ENCODE results near the gene SRXN1.

The SRXN1 gene

DNA sequence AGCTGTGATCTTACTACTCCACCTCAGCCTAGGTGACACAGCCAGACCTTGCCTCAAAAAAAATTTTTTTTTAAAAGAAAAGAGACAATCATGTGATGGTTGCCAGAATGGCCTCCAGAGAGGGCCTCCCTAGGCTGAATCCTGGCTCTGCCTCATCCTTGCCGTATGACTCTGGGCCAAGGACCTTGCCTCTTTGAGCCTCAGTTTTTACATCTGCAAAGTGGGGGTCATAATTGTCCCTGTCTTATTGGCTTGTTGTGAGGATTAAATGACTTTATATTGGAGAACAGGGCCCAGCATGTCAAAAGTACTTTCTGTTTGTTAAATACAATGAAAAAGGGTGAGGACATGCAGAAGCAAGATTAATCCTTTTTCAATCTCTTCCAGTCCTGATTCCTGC is 14.4 kb downstream of the SRXN1 start:
- Mint-ChIP-seq H3K9me3 (ENCODE audit: low read depth) (no peaks in the 10 kb centered on the region), H3K27ac (no peak overlapping the region), H3K4me3 (no peak overlapping the region), H3K27me3 (peaks cover 6% of the 10 kb centered on the region), H3K4me1 (ENCODE audit: low read depth) (peaks cover 8% of the 10 kb centered on the region), H3K36me3 (no peaks in the 10 kb centered on the region)

DNA sequence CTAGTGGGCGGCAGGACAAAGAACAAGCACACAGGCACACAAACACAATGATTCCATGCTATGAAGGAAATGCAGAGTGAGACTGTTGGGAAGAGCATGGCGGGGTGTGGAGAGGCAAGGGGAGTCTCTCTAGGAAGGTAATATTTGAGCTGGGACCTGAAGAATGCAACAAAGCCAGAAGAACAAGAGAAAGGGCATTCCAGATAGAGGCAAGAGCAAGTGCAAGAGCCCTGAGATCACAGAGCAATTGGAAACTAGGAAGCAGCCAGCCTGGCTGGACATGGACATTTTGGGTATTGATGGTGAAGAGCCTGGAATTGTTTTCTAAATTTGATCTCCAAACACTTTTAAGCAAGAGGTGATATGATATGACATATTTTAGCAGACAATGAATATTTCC is 15.4 kb downstream of the SRXN1 start:
- H3K9me3 Mint-ChIP-seq (ENCODE audit: low read depth) = no peaks in the 10 kb centered on the region
- H3K27ac Mint-ChIP-seq = no peak overlapping the region
- H3K36me3 Mint-ChIP-seq = no peaks in the 10 kb centered on the region
- no peak overlapping the region for H3K4me3 Mint-ChIP-seq
- peaks cover 6% of the 10 kb centered on the region for H3K4me1 Mint-ChIP-seq (ENCODE audit: low read depth)
- H3K27me3 Mint-ChIP-seq = no peaks in the 10 kb centered on the region

- Mint-ChIP-seq H3K36me3 (no peaks in the 10 kb centered on the region), H3K9me3 (ENCODE audit: low read depth) (no peaks in the 10 kb centered on the region), H3K27me3 (no peaks in the 10 kb centered on the region), H3K4me1 (ENCODE audit: low read depth) (no peaks in the 10 kb centered on the region), H3K4me3 (no peak overlapping the region), H3K27ac (no peak overlapping the region)
Observed at GRCh38 chr20:635893-636338, 17.1 kb downstream of the SRXN1 start.

- no peaks in the 10 kb centered on the region for H3K27me3 Mint-ChIP-seq
Observed at GRCh38 chr20:635028-635892, 17.7 kb downstream of the SRXN1 start.

DNA sequence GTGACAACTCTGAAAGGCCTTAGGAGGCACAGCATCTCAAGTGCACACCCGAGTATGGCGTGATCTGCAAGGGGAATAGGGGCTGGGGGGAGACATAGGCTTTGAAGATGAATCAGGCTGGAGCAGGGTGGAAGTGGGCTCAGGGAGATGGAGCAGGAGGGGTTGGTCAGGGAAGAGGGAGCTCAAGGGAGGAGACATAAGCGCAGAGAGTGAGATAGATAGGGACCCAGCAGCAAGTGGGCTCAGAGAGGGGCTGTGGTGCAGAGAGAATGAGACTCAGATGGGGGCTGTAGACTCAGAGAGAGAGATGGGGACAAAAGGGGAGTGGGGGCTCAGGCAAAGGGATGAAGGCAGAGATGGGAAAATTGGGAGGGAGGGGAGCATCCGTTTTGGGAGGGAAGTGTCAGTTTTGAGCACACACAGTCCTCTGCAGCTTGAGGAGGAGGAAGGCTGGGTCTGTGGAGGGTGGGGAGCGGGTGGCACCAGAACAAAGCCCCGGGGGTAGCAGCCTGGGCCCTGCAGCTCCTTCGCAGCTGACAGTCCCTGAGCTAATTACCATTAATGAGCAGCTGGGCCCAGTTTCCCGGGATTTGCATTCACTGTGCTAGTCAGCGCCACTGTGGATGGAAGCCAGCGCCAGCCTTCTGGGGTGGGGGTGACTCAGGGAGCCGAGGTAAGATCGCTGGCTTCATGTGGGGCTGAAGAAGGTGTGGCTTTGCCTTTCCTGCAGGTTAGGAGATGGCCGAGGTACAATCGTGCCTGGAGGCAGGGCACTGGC is 18.7 kb downstream of the SRXN1 start:
- no peaks in the 10 kb centered on the region for H3K9me3 Mint-ChIP-seq (ENCODE audit: low read depth)
- peaks cover 3% of the 10 kb centered on the region for H3K27me3 Mint-ChIP-seq
- no peak overlapping the region for H3K27ac Mint-ChIP-seq
- no peaks in the 10 kb centered on the region for H3K4me1 Mint-ChIP-seq (ENCODE audit: low read depth)
- H3K36me3 Mint-ChIP-seq = no peaks in the 10 kb centered on the region
- H3K4me3 Mint-ChIP-seq = no peak overlapping the region

More at GRCh38 chr20:635028-635892, 17.7 kb downstream of the SRXN1 start:
- H3K36me3 Mint-ChIP-seq = no peaks in the 10 kb centered on the region
- no peaks in the 10 kb centered on the region for H3K9me3 Mint-ChIP-seq (ENCODE audit: low read depth)
- H3K4me3 Mint-ChIP-seq = no peak overlapping the region
- H3K27ac Mint-ChIP-seq = no peak overlapping the region
- no peaks in the 10 kb centered on the region for H3K4me1 Mint-ChIP-seq (ENCODE audit: low read depth)

- Mint-ChIP-seq H3K4me1 (ENCODE audit: low read depth) (no peaks in the 10 kb centered on the region), H3K36me3 (no peaks in the 10 kb centered on the region), H3K27ac (no peak overlapping the region), H3K9me3 (ENCODE audit: low read depth) (no peaks in the 10 kb centered on the region), H3K27me3 (peaks cover 4% of the 10 kb centered on the region), H3K4me3 (no peak overlapping the region)
Observed at GRCh38 chr20:631101-631500, 21.9 kb downstream of the SRXN1 start.

DNA sequence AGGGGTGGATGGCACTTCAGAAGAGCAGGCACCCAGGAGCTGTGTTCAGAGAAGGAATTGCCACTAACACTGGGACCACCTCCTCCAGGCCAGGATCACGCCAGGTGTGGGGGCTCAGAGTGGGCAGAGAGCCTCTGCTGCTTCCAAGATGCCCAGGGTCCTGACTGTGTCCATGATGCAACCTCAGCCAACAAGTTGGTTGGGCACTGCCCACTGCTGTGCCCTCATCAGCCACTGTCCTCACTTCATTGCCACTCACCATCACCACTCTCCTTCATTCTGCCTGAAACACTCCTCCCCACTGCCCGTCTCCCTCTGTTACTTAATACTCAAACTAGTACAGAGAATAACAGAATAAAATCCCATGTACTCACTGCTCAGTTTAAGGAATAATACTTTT is 26.4 kb downstream of the SRXN1 start:
- Mint-ChIP-seq H3K4me3 (no peak overlapping the region), H3K27me3 (peaks cover 18% of the 10 kb centered on the region), H3K27ac (no peak overlapping the region)

DNA sequence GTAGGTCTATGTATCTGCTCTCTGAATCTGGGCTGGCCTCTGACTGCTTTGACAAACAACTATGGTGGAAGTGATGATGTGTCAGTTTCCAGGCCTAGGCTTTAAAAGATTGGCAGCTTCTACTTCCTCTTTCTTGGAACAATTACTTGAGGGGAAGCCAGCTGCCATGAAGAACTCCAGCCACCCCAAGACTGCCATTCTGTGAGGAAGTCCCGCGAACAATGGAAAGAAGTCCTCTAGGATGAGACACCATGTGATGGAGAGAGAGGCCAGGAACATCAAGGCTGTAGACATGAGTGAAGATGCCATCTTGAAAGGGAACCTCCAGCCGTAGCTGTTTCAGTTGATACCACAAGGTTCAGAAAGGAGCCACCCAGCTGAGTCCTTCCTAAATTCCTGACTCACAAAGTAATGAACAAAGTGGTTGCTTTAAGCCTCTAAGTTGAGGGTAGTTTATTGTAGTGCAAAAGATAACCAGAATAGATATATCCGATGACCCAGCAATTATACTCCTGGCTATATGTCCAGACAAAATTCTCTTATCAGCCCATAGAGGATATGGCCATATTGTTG is 27.6 kb downstream of the SRXN1 start:
- Mint-ChIP-seq H3K36me3 (no peaks in the 10 kb centered on the region), H3K4me3 (no peak overlapping the region), H3K9me3 (ENCODE audit: low read depth) (peaks cover 3% of the 10 kb centered on the region), H3K27me3 (peaks cover 24% of the 10 kb centered on the region), H3K4me1 (ENCODE audit: low read depth) (no peaks in the 10 kb centered on the region), H3K27ac (no peak overlapping the region)

More for the DNA sequence above, 26.4 kb downstream of the SRXN1 start:
- Mint-ChIP-seq H3K4me1 (ENCODE audit: low read depth) (no peaks in the 10 kb centered on the region), H3K9me3 (ENCODE audit: low read depth) (peaks cover 3% of the 10 kb centered on the region), H3K36me3 (no peaks in the 10 kb centered on the region)

GRCh38 chr20:623704-624103 is 29.3 kb downstream of the SRXN1 start:
- H3K4me1 Mint-ChIP-seq (ENCODE audit: low read depth) = no peaks in the 10 kb centered on the region
- peaks cover 3% of the 10 kb centered on the region for H3K9me3 Mint-ChIP-seq (ENCODE audit: low read depth)
- H3K27ac Mint-ChIP-seq = no peak overlapping the region
- peaks cover 29% of the 10 kb centered on the region for H3K27me3 Mint-ChIP-seq
- no peak overlapping the region for H3K4me3 Mint-ChIP-seq
- H3K36me3 Mint-ChIP-seq = no peaks in the 10 kb centered on the region

GRCh38 chr20:623021-623420 is 30.0 kb downstream of the SRXN1 start:
- H3K36me3 Mint-ChIP-seq = no peaks in the 10 kb centered on the region
- peaks cover 31% of the 10 kb centered on the region for H3K27me3 Mint-ChIP-seq
- H3K27ac Mint-ChIP-seq = no peak overlapping the region
- no peaks in the 10 kb centered on the region for H3K4me1 Mint-ChIP-seq (ENCODE audit: low read depth)
- no peak overlapping the region for H3K4me3 Mint-ChIP-seq
- H3K9me3 Mint-ChIP-seq (ENCODE audit: low read depth) = peaks cover 3% of the 10 kb centered on the region

DNA sequence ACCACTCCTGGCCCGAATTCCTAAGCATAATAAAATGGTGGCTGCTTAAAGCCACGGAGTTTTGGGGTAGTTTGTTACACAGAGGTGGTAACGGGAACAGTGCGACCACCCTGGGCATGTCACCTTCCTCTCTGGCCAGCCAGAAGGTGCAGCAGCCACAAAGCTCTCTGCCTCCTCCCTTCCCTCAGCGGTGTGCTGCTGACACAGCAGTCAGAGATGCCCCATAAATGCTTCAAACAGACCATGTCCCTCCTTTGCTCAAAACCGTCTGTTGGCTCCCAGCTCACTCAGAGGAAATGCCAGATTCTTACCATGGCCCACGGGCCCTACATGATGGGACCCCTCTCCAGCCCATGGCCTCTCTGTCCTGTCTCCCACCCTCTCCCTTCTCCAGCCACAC is 30.8 kb downstream of the SRXN1 start:
- Mint-ChIP-seq H3K36me3 (no peaks in the 10 kb centered on the region), H3K4me1 (ENCODE audit: low read depth) (no peaks in the 10 kb centered on the region), H3K9me3 (ENCODE audit: low read depth) (peaks cover 3% of the 10 kb centered on the region), H3K27ac (no peak overlapping the region), H3K4me3 (no peak overlapping the region), H3K27me3 (peaks cover 37% of the 10 kb centered on the region)

- Mint-ChIP-seq H3K9me3 (ENCODE audit: low read depth) (peaks cover 3% of the 10 kb centered on the region), H3K27me3 (peaks cover 41% of the 10 kb centered on the region), H3K4me3 (no peak overlapping the region), H3K4me1 (ENCODE audit: low read depth) (no peaks in the 10 kb centered on the region), H3K36me3 (no peaks in the 10 kb centered on the region), H3K27ac (no peak overlapping the region)
Observed at GRCh38 chr20:621125-621756, 31.8 kb downstream of the SRXN1 start.

- Mint-ChIP-seq H3K4me1 (ENCODE audit: low read depth) (no peaks in the 10 kb centered on the region), H3K27me3 (peaks cover 45% of the 10 kb centered on the region), H3K4me3 (no peak overlapping the region), H3K9me3 (ENCODE audit: low read depth) (peaks cover 3% of the 10 kb centered on the region), H3K27ac (no peak overlapping the region), H3K36me3 (no peaks in the 10 kb centered on the region)
Observed at GRCh38 chr20:620246-620645, 32.8 kb downstream of the SRXN1 start.

DNA sequence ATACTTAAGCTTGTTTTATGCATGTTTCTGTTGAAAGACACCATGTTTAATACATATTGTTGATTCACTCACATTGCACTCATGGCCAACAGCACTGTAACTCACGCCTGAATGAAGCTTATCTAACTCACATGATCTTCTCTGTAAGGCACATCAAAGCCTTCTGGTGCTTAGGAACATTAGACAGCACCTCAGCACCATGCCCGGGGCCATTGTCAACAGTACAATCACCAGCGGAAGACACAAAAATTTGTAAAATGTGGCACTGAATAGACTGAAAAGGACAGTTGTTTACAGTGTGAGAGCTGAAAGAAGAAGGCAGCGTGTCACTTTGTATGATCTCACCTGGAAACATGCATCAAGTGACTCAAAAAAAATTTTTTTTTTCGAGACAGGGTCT is 34.0 kb downstream of the SRXN1 start:
- Mint-ChIP-seq H3K27ac (no peak overlapping the region), H3K9me3 (ENCODE audit: low read depth) (no peaks in the 10 kb centered on the region), H3K4me3 (no peak overlapping the region), H3K4me1 (ENCODE audit: low read depth) (no peaks in the 10 kb centered on the region), H3K36me3 (no peaks in the 10 kb centered on the region), H3K27me3 (peaks cover 48% of the 10 kb centered on the region)
